HepG2 (cell line): ENCODE results near the gene ESYT1. TPM values are rescaled to one million over a fixed set of nuclear protein-coding genes. Genes with fewer than 3 reads are reported as not detected.

Source experiments
- CEBPG ChIP-seq: IDR thresholded peaks from 2 replicates; pipeline ENCODE4 v1.6.1; 2016
- DMTF1 ChIP-seq: sonication (generic); formaldehyde crosslinking; IDR thresholded peaks from 2 replicates; pipeline ENCODE4 v1.4.0; 2020; ENCODE audit warnings: mild to moderate bottlenecking, missing genetic modification reagents
- ERF ChIP-seq: IDR thresholded peaks from 2 replicates; pipeline ENCODE4 v1.6.1; 2018; ENCODE audit warnings: missing biosample characterization, missing genetic modification reagents
- FOXM1 ChIP-seq: sonication (generic); formaldehyde crosslinking; IDR thresholded peaks from 2 replicates; pipeline ENCODE4 v1.5.0; 2020; ENCODE audit warnings: missing genetic modification reagents
- HIC2 ChIP-seq: sonication (generic); formaldehyde crosslinking; IDR thresholded peaks from 2 replicates; pipeline ENCODE4 v1.9.0; 2022; ENCODE audit warnings: low read depth, missing genetic modification reagents
- KAT2B ChIP-seq: fragments of 150-350 bp; IDR thresholded peaks from 2 replicates; pipeline ENCODE4 v1.6.1; 2014; ENCODE audit warnings: low read depth, low read length, borderline replicate concordance
- LBX2 ChIP-seq: sonication (generic); formaldehyde crosslinking; IDR thresholded peaks from 2 replicates; pipeline ENCODE4 v1.5.0; 2020; ENCODE audit warnings: missing genetic modification reagents, mild to moderate bottlenecking, borderline replicate concordance
- MAFF ChIP-seq: IDR thresholded peaks from 2 replicates; pipeline ENCODE4 v1.6.1; 2011; ENCODE audit warnings: low read depth, low read length, improper control_type of control experiment
- PCBP2 ChIP-seq: fragments of 200-400 bp; formaldehyde crosslinking; optimal IDR thresholded peaks from 2 replicates; pipeline ENCODE3; 2018; ENCODE audit warnings: low read length, low read depth; ENCODE audit not compliant: poor library complexity, severe bottlenecking
- RBM39 ChIP-seq: fragments of 200-400 bp; formaldehyde crosslinking; IDR thresholded peaks from one replicate; pipeline ENCODE4 v1.6.1; 2018; ENCODE audit warnings: antibody characterized with exemption, mild to moderate bottlenecking, low read depth, low read length; ENCODE audit not compliant: poor library complexity, severe bottlenecking
- RFXAP ChIP-seq: sonication (generic); formaldehyde crosslinking; IDR thresholded peaks from 2 replicates; pipeline ENCODE4 v1.4.0; 2020; ENCODE audit warnings: missing genetic modification reagents, borderline replicate concordance
- SRF ChIP-seq: IDR thresholded peaks from 2 replicates; pipeline ENCODE4 v1.6.1; 2011; ENCODE audit warnings: mild to moderate bottlenecking, low read depth, low read length, moderate library complexity
- TIGD3 ChIP-seq: sonication (generic); formaldehyde crosslinking; IDR thresholded peaks from 2 replicates; pipeline ENCODE4 v1.5.1; 2020; ENCODE audit warnings: mild to moderate bottlenecking, missing genetic modification reagents, borderline replicate concordance
- ZBTB21 ChIP-seq: sonication (generic); formaldehyde crosslinking; IDR thresholded peaks from 2 replicates; pipeline ENCODE4 v1.4.0; 2020; ENCODE audit warnings: missing genetic modification reagents
- ZBTB25 ChIP-seq: IDR thresholded peaks from 2 replicates; pipeline ENCODE4 v1.6.1; 2018; ENCODE audit warnings: missing genetic modification reagents
- ZNF773 ChIP-seq: sonication (generic); formaldehyde crosslinking; IDR thresholded peaks from 2 replicates; pipeline ENCODE4 v1.4.0; 2020; ENCODE audit warnings: missing genetic modification reagents, borderline replicate concordance
- ZNF781 ChIP-seq: sonication (generic); formaldehyde crosslinking; IDR thresholded peaks from 2 replicates; pipeline ENCODE4 v1.5.1; 2020; ENCODE audit warnings: borderline replicate concordance, mild to moderate bottlenecking, missing genetic modification reagents; ENCODE audit errors: not compliant biosample characterization
- polyA plus RNA-seq, 8 experiments: library from polyadenylated mRNA; depleted of rRNA in 3 of 8; stranded (reverse) in 7 of 8; unstranded in 1 of 8; fragments of >200 nt; fragmentation: Illumina TruSeq in 4 of 8; extraction: Trizol in 4 of 8; gene quantifications; 2 replicates each; pipeline versions ENCODE4 v1.2.1 to v1.2.3, GENCODE V29; 2011 to 2016; ENCODE audit warnings: low read depth in 4 of 8, missing spikeins in 1 of 8, mixed read lengths in 1 of 8; ENCODE audit not compliant: insufficient read depth in 1 of 8
- total RNA-seq, 5 experiments: library from RNA; depleted of rRNA; stranded (reverse); fragments of >200 nt; fragmentation: Illumina TruSeq; extraction: Trizol; gene quantifications; 2 replicates each; pipeline ENCODE4 v1.2.3, GENCODE V29; 2016; ENCODE audit warnings: low read depth in 1 of 5
- TF ChIP-seq, protein P1 (sequence below): sonication (generic); formaldehyde crosslinking; IDR thresholded peaks from 2 replicates; pipeline ENCODE4 v1.5.0; 2020; ENCODE audit warnings: missing genetic modification reagents
- TF ChIP-seq, protein P2 (sequence below): IDR thresholded peaks from 2 replicates; pipeline ENCODE4 v1.6.1; 2016; ENCODE audit warnings: low read depth

ESYT1 gene
- total and polyA plus RNA-seq, 2 of the 13 experiments (the other 11 are each of a cell fraction or from before 2014, with no cell fraction given) = 66.9 to 71.0 TPM

GRCh38 chr12:56189918-56190694 lies 62.0 kb downstream of the ESYT1 start (continued):
- TF ChIP-seq, protein P1, sequence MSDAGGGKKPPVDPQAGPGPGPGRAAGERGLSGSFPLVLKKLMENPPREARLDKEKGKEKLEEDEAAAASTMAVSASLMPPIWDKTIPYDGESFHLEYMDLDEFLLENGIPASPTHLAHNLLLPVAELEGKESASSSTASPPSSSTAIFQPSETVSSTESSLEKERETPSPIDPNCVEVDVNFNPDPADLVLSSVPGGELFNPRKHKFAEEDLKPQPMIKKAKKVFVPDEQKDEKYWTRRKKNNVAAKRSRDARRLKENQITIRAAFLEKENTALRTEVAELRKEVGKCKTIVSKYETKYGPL (CRISPR knock-in tag) = no peak
- no peak for TF ChIP-seq SRF
- TF ChIP-seq RFXAP = 0 out of 2 replicates have a peak, but pooled peaks have one; percentile 1
- TF ChIP-seq RBM39 = no peak
- no peak for TF ChIP-seq ZBTB21 (CRISPR knock-in tag)
- peak; percentile 11; the same call in 1 of the 2 replicates for TF ChIP-seq ZNF773 (CRISPR knock-in tag)
- TF ChIP-seq PCBP2 = no peak
- TF ChIP-seq ZBTB25 (CRISPR knock-in tag) = peak; percentile 62; the same call in 1 of the 2 replicates
- TF ChIP-seq DMTF1 = no peak
- no peak for TF ChIP-seq HIC2 (CRISPR knock-in tag)
- TF ChIP-seq MAFF = no peak
- TF ChIP-seq, protein P2, sequence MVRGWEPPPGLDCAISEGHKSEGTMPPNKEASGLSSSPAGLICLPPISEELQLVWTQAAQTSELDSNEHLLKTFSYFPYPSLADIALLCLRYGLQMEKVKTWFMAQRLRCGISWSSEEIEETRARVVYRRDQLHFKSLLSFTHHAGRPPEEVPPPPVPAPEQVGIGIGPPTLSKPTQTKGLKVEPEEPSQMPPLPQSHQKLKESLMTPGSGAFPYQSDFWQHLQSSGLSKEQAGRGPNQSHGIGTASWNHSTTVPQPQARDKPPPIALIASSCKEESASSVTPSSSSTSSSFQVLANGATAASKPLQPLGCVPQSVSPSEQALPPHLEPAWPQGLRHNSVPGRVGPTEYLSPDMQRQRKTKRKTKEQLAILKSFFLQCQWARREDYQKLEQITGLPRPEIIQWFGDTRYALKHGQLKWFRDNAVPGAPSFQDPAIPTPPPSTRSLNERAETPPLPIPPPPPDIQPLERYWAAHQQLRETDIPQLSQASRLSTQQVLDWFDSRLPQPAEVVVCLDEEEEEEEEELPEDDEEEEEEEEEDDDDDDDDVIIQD (CRISPR knock-in tag) = 0 out of 2 replicates have a peak, but pooled peaks have one; percentile 11
- peak; percentile 79; the same call in 1 of the 2 replicates for TF ChIP-seq ERF (CRISPR knock-in tag)
- TF ChIP-seq LBX2 (CRISPR knock-in tag) = no peak
- TF ChIP-seq TIGD3 (CRISPR knock-in tag) = no peak
- TF ChIP-seq FOXM1 = no peak
- peak; percentile 90 for TF ChIP-seq ZNF781 (CRISPR knock-in tag)
- 0 out of 2 replicates have a peak, but pooled peaks have one; percentile 13 for TF ChIP-seq CEBPG
- no peak for TF ChIP-seq KAT2B
